Heart left ventricle (tissue), 16 donors: Measurements from ENCODE around the gene RFX5. TPM values are rescaled to one million over a fixed set of nuclear protein-coding genes. Genes with fewer than 3 reads are reported as not detected.

ENCODE experiments used
- ATAC-seq, 4 donors: fragments of 200-7000 bp; cut with Tn5 transposase; one replicate each; pipeline ENCODE4 v1.9.1; 2020 to 2022; ENCODE audit warnings: moderate library complexity in 4 of 4, mild to moderate bottlenecking in 3 of 4, moderate number of reproducible peaks in 1 of 4
- DNase-seq, 5 donors: peaks; one replicate each; pipeline ENCODE4 v3.0.0-alpha.2; 2020
- H3K27ac ChIP-seq, 12 donors: fragments of 200-600 bp; sonication (generic) in 4 of 12; one replicate each; pipeline versions ENCODE4 v1.5.0 to v1.8.0; 2016 to 2022; ENCODE audit warnings: mild to moderate bottlenecking in 2 of 12
- H3K27me3 ChIP-seq, 9 donors: fragments of 200-600 bp; sonication (generic) in 2 of 9; one replicate each; pipeline versions ENCODE4 v1.5.1 to v1.8.0; 2016 to 2022; ENCODE audit warnings: mild to moderate bottlenecking in 3 of 9
- H3K36me3 ChIP-seq, 9 donors: fragments of 200-600 bp; sonication (generic) in 2 of 9; one replicate each; pipeline versions ENCODE4 v1.5.0 to v1.8.0; 2018 to 2022; ENCODE audit warnings: mild to moderate bottlenecking in 2 of 9
- H3K4me1 ChIP-seq, 12 donors: fragments of 200-600 bp; sonication (generic) in 4 of 12; one replicate each; pipeline versions ENCODE4 v1.5.0 to v1.8.0; 2016 to 2022; ENCODE audit warnings: mild to moderate bottlenecking in 3 of 12
- H3K4me3 ChIP-seq, 12 donors: fragments of 200-600 bp; sonication (generic) in 4 of 12; one replicate each; pipeline versions ENCODE4 v1.5.0 to v1.8.0; 2017 to 2022; ENCODE audit warnings: mild to moderate bottlenecking in 9 of 12, moderate library complexity in 4 of 12
- H3K9me3 ChIP-seq, 12 donors: fragments of 200-600 bp; sonication (generic) in 4 of 12; one replicate each; pipeline versions ENCODE4 v1.5.0 to v1.8.0; 2016 to 2022; ENCODE audit warnings: mild to moderate bottlenecking in 1 of 12
- POLR2A ChIP-seq, 2 donors: fragments of 450-650 bp; IDR thresholded peaks; one replicate each; pipeline ENCODE4 v1.6.1; 2017; ENCODE audit warnings: antibody characterized with exemption in 2 of 2, mild to moderate bottlenecking in 2 of 2, moderate library complexity in 2 of 2
- WGBS, 4 donors: extraction: QIAGEN DNeasy Blood & Tissue Kit in 2 of 4; methylation state at CpG; one replicate each; pipeline versions ENCODE4 v1.1.5 to v1.1.7; 2013 to 2018; 5-methylcytosine and 5-hydroxymethylcytosine counted together
- intact Hi-C, 10 donors: fragments of 100-400 bp; cut with DNase I; formaldehyde crosslinking; loops; one replicate each; pipeline versions ENCODE4 v1.11.1 to v1.14.2; 2022
- polyA plus RNA-seq, 2 donors: library from polyadenylated mRNA; stranded (reverse); fragments of 200-250 nt; gene quantifications; one replicate each; pipeline ENCODE4 v1.2.3, GENCODE V29; 2013
- total RNA-seq, 9 donors: library from RNA; depleted of rRNA in 2 of 9; stranded (reverse); fragments of >200 nt in 2 of 9; fragmentation: NEBNext Ultra II Directional in 3 of 9; extraction: Animal tissue kit (Norgen Biotek cat#: 25700) in 3 of 9; gene quantifications; one replicate each; pipeline versions ENCODE4 v1.1.0 to v1.2.4, GENCODE V29; 2016 to 2023
- TF ChIP-seq, protein P1 (sequence below), 12 donors: fragments of 200-600 bp; sonication (generic) in 4 of 12; IDR thresholded peaks; one replicate each; pipeline versions ENCODE4 v1.5.0 to v1.8.0; 2018 to 2022; ENCODE audit warnings: antibody characterized with exemption in 12 of 12, mild to moderate bottlenecking in 5 of 12
- donor health status: ischemic (EF 13 %, LVEDD 7.1; RV severe dilation, severe dysfunction).
- donor health status: healthy with polysubstance abuse.
- donor health status: DM: no; HTN: yes; CAD: no.
- donor health status: DM: no; HTN: no; CAD: no.
- donor health status: ischemic (EF 25% LVEDD 6.9; RV normal size, moderate dysfunction).
- donor health status: ischemic (EF 25% LVEDD 5.7; RV mildly dilated, moderate dysfunction).
- donor health status: healthy.
- donor health status: DM: yes; HTN: yes; CAD: no.
- donor health status: ischemic (EF 35%, LVEDD 5.7; RV mildly dilated, moderate dysfunction).
- donor health status: nonischemic (EF 11% LVEDD 7.7; RV severe dilation, severe dysfunction).
- donor health status: DM: yes; HTN: yes; CAD: no.
- donor health status: PGD.
- donor health status: ischemic (EF 29% LVEDD 5.4; RV normal size, mild dysfunction).
- donor health status: nonischemic (EF 23%, LVEDD 6.1; RV moderate dilation, normal function).

RFX5 gene
- total and polyA plus RNA-seq, 11 donors: 10.8 to 49.3 (median 21.3) TPM

DNA sequence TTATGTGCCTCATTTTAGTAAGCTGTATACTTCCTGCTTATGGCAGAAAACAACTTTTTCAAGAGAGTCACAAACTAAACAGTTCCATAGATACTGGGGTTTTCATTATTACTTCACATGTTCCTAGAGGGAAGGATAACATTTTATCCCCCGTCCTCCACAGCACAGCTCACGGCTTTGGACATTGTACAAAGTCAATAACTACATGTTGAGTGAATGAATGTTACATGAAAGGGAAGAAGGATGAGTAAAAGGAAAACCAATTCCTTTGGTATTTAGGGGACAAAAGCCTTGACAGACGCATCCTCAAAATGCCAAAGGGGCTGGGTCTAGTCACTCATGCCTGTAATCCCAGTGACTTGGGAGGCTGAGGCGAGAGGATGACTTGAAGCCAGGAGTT lies 34.6 kb downstream of the RFX5 start:
- H3K9me3 ChIP-seq: no peaks in the 10 kb centered on the region
- 87 to 93% (median 92%) methylated on average over 4 of the region's 4 CpGs for WGBS, 4 donors
- peaks cover 24 to 73% (median 60%) of the 10 kb centered on the region in 12 donors for H3K4me1 ChIP-seq
- intact Hi-C loops: no loop called here
- peaks cover 0 to 94% (median 79%) of the 10 kb centered on the region in 9 donors for H3K36me3 ChIP-seq
- H3K4me3 ChIP-seq: no peak overlapping the region
- peak overlapping the region in 11 of 12 donors; percentile 52 to 91 (median 74) for H3K27ac ChIP-seq
- TF ChIP-seq, protein P1, sequence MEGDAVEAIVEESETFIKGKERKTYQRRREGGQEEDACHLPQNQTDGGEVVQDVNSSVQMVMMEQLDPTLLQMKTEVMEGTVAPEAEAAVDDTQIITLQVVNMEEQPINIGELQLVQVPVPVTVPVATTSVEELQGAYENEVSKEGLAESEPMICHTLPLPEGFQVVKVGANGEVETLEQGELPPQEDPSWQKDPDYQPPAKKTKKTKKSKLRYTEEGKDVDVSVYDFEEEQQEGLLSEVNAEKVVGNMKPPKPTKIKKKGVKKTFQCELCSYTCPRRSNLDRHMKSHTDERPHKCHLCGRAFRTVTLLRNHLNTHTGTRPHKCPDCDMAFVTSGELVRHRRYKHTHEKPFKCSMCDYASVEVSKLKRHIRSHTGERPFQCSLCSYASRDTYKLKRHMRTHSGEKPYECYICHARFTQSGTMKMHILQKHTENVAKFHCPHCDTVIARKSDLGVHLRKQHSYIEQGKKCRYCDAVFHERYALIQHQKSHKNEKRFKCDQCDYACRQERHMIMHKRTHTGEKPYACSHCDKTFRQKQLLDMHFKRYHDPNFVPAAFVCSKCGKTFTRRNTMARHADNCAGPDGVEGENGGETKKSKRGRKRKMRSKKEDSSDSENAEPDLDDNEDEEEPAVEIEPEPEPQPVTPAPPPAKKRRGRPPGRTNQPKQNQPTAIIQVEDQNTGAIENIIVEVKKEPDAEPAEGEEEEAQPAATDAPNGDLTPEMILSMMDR (IDR thresholded peaks at IDR 0.05): no peak
- TF ChIP-seq POLR2A (IDR thresholded peaks at IDR 0.05): no peak
- DNase-seq: no peak
- no peak for ATAC-seq
- H3K27me3 ChIP-seq: no peaks in the 10 kb centered on the region

DNA sequence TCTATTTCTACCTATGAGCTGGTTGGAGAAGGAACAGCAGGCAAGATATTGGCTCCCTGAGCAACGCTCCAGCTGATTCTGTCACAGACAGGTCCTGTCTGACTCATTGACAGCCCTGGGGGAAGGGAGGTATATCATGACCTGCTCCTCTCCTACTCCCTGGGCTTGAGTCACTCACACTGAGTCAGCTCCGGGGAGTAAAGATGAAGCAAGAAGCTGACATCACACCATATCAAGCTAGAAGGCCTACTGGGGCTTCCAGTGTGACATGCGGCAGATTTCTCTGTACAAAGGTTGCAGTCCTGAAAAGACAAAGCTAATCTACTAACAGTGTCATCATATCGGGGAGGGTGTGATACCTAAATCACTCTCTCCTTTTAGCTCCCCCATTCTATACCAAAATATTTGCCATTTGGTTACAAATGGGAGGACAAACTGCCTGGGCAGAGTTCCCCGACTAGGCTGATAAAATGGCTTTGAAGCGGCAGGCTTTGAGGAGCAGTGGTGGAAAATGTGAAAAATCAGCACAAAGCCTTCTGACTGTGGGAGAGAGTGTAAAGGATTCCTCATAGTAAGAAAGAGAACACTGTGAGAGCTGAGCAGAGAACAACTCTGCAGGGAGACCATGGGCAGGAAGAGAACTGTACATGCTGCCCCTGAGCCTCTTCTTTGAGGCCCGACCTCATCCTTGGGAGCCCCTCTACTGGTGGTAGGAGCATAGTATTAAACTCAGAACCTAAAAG lies 35.3 kb downstream of the RFX5 start:
- ATAC-seq: peak; percentile 77 to 97 (median 92)
- intact Hi-C loops: loop anchor here in 1 of 10 donors (2.0 kb wide), 1 partner anchor 15 kb away; the partner anchor contains the start of gene PI4KB
- no peak overlapping the region for H3K4me3 ChIP-seq

DNA sequence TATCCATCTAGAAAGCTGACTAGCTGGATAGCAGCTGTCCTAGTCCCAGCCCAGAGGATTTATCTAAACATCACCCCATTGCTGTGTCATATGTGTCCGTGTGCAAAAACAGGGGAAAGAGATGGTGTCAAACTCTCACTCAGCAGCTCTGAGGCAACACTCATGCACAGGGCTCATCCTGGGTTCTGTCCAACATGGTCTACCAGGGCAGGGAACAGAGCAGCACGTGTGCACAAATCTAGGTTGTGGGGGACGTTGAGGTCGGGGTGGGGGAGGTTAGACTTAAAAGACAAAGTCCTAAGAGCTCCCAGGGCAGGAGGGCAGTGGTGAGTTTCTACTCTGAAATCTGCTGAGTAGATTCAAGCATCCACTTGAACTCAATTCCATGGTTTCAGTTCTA lies 36.0 kb downstream of the RFX5 start:
- Histone ChIP-seq H3K27ac (peak overlapping the region in 11 of 12 donors; percentile 52 to 91 (median 74)), H3K4me3 (no peak overlapping the region), H3K27me3 (no peaks in the 10 kb centered on the region), H3K4me1 (peaks cover 24 to 71% (median 60%) of the 10 kb centered on the region in 12 donors), H3K36me3 (peaks cover 0 to 94% (median 79%) of the 10 kb centered on the region in 9 donors), H3K9me3 (no peaks in the 10 kb centered on the region)
- ATAC-seq: no peak
- WGBS, 4 donors: 49 to 68% (median 61%) methylated on average over 4 of the region's 4 CpGs
- no peak for TF ChIP-seq POLR2A (IDR thresholded peaks at IDR 0.05)
- TF ChIP-seq, protein P1 (IDR thresholded peaks at IDR 0.05): no peak
- DNase-seq: no peak
- intact Hi-C loops: loop anchor here in 1 of 10 donors (2.0 kb wide), 1 partner anchor 16 kb away; the partner anchor contains the start of gene PI4KB

More for the DNA sequence above, 35.3 kb downstream of the RFX5 start:
- Histone ChIP-seq H3K27me3 (no peaks in the 10 kb centered on the region), H3K4me1 (peaks cover 24 to 73% (median 60%) of the 10 kb centered on the region in 12 donors), H3K9me3 (no peaks in the 10 kb centered on the region), H3K27ac (peak overlapping the region in 11 of 12 donors; percentile 52 to 91 (median 74)), H3K36me3 (peaks cover 0 to 94% (median 79%) of the 10 kb centered on the region in 9 donors)
- WGBS, 4 donors: 40 to 53% (median 42%) methylated on average over 7 of the region's 7 CpGs
- DNase-seq: peak in 4 of 5 donors; percentile 54 to 94 (median 74)
- TF ChIP-seq, protein P1 (IDR thresholded peaks at IDR 0.05): no peak
- no peak for TF ChIP-seq POLR2A (IDR thresholded peaks at IDR 0.05)

DNA sequence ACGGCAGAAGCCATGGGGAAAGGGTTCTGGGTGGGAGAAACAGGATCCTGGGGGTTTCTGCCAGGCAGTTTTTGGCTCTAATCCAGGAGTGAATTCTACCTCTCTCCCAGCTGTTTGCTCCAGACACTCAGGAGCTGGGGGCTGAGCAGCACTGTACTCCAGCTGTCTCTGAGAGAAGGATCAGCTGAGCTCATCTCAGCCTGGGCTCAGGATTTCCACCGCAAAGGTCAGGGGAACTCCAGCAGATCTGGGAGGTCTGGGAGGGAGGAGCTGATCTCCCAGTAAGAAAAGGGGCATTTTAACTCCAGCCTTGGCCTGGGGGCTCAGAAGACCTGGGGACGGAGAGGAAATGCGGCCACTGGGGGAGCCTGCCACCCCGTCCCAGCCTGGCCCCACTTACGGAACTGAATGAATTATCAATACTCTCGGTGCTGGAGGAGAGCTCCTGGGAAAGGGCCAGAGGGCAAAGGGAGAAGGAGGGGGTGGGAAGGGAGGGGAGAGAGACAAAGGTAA lies 37.2 kb downstream of the RFX5 start:
- intact Hi-C loops: loop anchor here in 4 of 10 donors (2.0 to 10.0 kb wide), 4 partner anchors 17 to 95 kb away; partner anchors contain the start of genes PSMB4 (in 2 of the 4) and PI4KB (in 1 of the 4)
- ATAC-seq (peak in 3 of 4 donors; percentile 22 to 47 (median 38)), DNase-seq (peak in 3 of 5 donors; percentile 36 to 81 (median 57))
- 46 to 59% (median 54%) methylated on average over 7 of the region's 7 CpGs for WGBS, 4 donors
- Histone ChIP-seq H3K27ac (peak overlapping the region; percentile 13 to 91 (median 74)), H3K36me3 (peaks cover 0 to 94% (median 80%) of the 10 kb centered on the region in 9 donors), H3K27me3 (no peaks in the 10 kb centered on the region), H3K9me3 (no peaks in the 10 kb centered on the region), H3K4me1 (peaks cover 23 to 62% (median 56%) of the 10 kb centered on the region in 12 donors), H3K4me3 (no peak overlapping the region)
- no peak for TF ChIP-seq POLR2A (IDR thresholded peaks at IDR 0.05)
- TF ChIP-seq, protein P1 (IDR thresholded peaks at IDR 0.05): no peak
